Measurements from ENCODE around the gene TGFBR3.
A peak's percentile ranks its signal among the peaks of the same experiment; 100 is the strongest.
"Not testable (repeated sequence)": the region's sequence is repeated elsewhere in the genome, so short reads cannot be mapped to it uniquely, and the experiment has no call there.

Gene TGFBR3

GRCh38 chr1:91682882-91683597 is 202.9 kb downstream of the TGFBR3 start:
- H3K36me3 Mint-ChIP-seq (ENCODE audit: low read depth) = peaks cover 9% of the 10 kb centered on the region
- H3K27me3 Mint-ChIP-seq = no peaks in the 10 kb centered on the region
- no peak overlapping the region for H3K4me3 Mint-ChIP-seq
- peaks cover 28% of the 10 kb centered on the region for H3K4me1 Mint-ChIP-seq (ENCODE audit: low read depth)
- H3K9me3 Mint-ChIP-seq = no peaks in the 10 kb centered on the region
- H3K27ac Mint-ChIP-seq = no peak overlapping the region

GRCh38 chr1:91680556-91681155 is 205.3 kb downstream of the TGFBR3 start:
- Mint-ChIP-seq H3K36me3 (ENCODE audit: low read depth) (no peaks in the 10 kb centered on the region), H3K4me1 (ENCODE audit: low read depth) (peaks cover 18% of the 10 kb centered on the region), H3K27me3 (no peaks in the 10 kb centered on the region), H3K27ac (no peak overlapping the region), H3K9me3 (no peaks in the 10 kb centered on the region), H3K4me3 (no peak overlapping the region)

GRCh38 chr1:91679446-91679845 is 206.5 kb downstream of the TGFBR3 start:
- H3K4me1 Mint-ChIP-seq (ENCODE audit: low read depth) = peaks cover 8% of the 10 kb centered on the region
- no peaks in the 10 kb centered on the region for H3K27me3 Mint-ChIP-seq
- H3K9me3 Mint-ChIP-seq = no peaks in the 10 kb centered on the region
- H3K4me3 Mint-ChIP-seq = no peak overlapping the region
- no peaks in the 10 kb centered on the region for H3K36me3 Mint-ChIP-seq (ENCODE audit: low read depth)
- no peak overlapping the region for H3K27ac Mint-ChIP-seq

GRCh38 chr1:91676030-91676429 is 209.9 kb downstream of the TGFBR3 start:
- no peak overlapping the region for H3K4me3 Mint-ChIP-seq
- peaks cover 7% of the 10 kb centered on the region for H3K9me3 Mint-ChIP-seq
- H3K27me3 Mint-ChIP-seq = no peaks in the 10 kb centered on the region
- H3K27ac Mint-ChIP-seq = no peak overlapping the region
- peaks cover 29% of the 10 kb centered on the region for H3K4me1 Mint-ChIP-seq (ENCODE audit: low read depth)
- no peaks in the 10 kb centered on the region for H3K36me3 Mint-ChIP-seq (ENCODE audit: low read depth)

- Mint-ChIP-seq H3K27me3 (no peaks in the 10 kb centered on the region), H3K36me3 (ENCODE audit: low read depth) (no peaks in the 10 kb centered on the region), H3K9me3 (peaks cover 7% of the 10 kb centered on the region), H3K4me1 (ENCODE audit: low read depth) (peaks cover 29% of the 10 kb centered on the region), H3K4me3 (no peak overlapping the region), H3K27ac (peak overlapping the region; percentile 92)
Measured at GRCh38 chr1:91674107-91674506, 211.8 kb downstream of the TGFBR3 start.

GRCh38 chr1:91673613-91674012 is 212.3 kb downstream of the TGFBR3 start:
- H3K4me3 Mint-ChIP-seq = no peak overlapping the region
- H3K36me3 Mint-ChIP-seq (ENCODE audit: low read depth) = no peaks in the 10 kb centered on the region
- peaks cover 7% of the 10 kb centered on the region for H3K9me3 Mint-ChIP-seq
- peak overlapping the region; percentile 92 for H3K27ac Mint-ChIP-seq
- peaks cover 29% of the 10 kb centered on the region for H3K4me1 Mint-ChIP-seq (ENCODE audit: low read depth)
- H3K27me3 Mint-ChIP-seq = no peaks in the 10 kb centered on the region

- Mint-ChIP-seq H3K36me3 (ENCODE audit: low read depth) (no peaks in the 10 kb centered on the region), H3K4me3 (no peak overlapping the region), H3K27ac (peak overlapping the region; percentile 92), H3K9me3 (peaks cover 7% of the 10 kb centered on the region), H3K27me3 (no peaks in the 10 kb centered on the region), H3K4me1 (ENCODE audit: low read depth) (peaks cover 29% of the 10 kb centered on the region)
Measured at GRCh38 chr1:91672601-91673161, 213.3 kb downstream of the TGFBR3 start.

GRCh38 chr1:91670781-91671180 is 215.2 kb downstream of the TGFBR3 start:
- no peaks in the 10 kb centered on the region for H3K36me3 Mint-ChIP-seq (ENCODE audit: low read depth)
- H3K4me1 Mint-ChIP-seq (ENCODE audit: low read depth) = peaks cover 29% of the 10 kb centered on the region
- H3K27ac Mint-ChIP-seq = no peak overlapping the region
- H3K4me3 Mint-ChIP-seq = no peak overlapping the region
- peaks cover 7% of the 10 kb centered on the region for H3K9me3 Mint-ChIP-seq
- no peaks in the 10 kb centered on the region for H3K27me3 Mint-ChIP-seq

- H3K36me3 Mint-ChIP-seq (ENCODE audit: low read depth) = no peaks in the 10 kb centered on the region
- peaks cover 29% of the 10 kb centered on the region for H3K4me1 Mint-ChIP-seq (ENCODE audit: low read depth)
- H3K27ac Mint-ChIP-seq = no peak overlapping the region
- H3K9me3 Mint-ChIP-seq = peaks cover 7% of the 10 kb centered on the region
- no peaks in the 10 kb centered on the region for H3K27me3 Mint-ChIP-seq
- no peak overlapping the region for H3K4me3 Mint-ChIP-seq
Measured at GRCh38 chr1:91669584-91670350, 216.2 kb downstream of the TGFBR3 start.

GRCh38 chr1:91666651-91667050 is 219.3 kb downstream of the TGFBR3 start:
- H3K27ac Mint-ChIP-seq; H3K9me3 Mint-ChIP-seq; H3K4me1 Mint-ChIP-seq (ENCODE audit: low read depth); H3K4me3 Mint-ChIP-seq; H3K27me3 Mint-ChIP-seq; H3K36me3 Mint-ChIP-seq (ENCODE audit: low read depth): not testable (repeated sequence)

GRCh38 chr1:91661121-91661520 is 224.8 kb downstream of the TGFBR3 start:
- no peaks in the 10 kb centered on the region for H3K4me1 Mint-ChIP-seq (ENCODE audit: low read depth)
- H3K27me3 Mint-ChIP-seq = no peaks in the 10 kb centered on the region
- H3K4me3 Mint-ChIP-seq = no peak overlapping the region
- H3K9me3 Mint-ChIP-seq = peaks cover 12% of the 10 kb centered on the region
- no peak overlapping the region for H3K27ac Mint-ChIP-seq
- no peaks in the 10 kb centered on the region for H3K36me3 Mint-ChIP-seq (ENCODE audit: low read depth)

- no peak overlapping the region for H3K27ac Mint-ChIP-seq
- peaks cover 12% of the 10 kb centered on the region for H3K9me3 Mint-ChIP-seq
- H3K27me3 Mint-ChIP-seq = no peaks in the 10 kb centered on the region
- H3K36me3 Mint-ChIP-seq (ENCODE audit: low read depth) = no peaks in the 10 kb centered on the region
- H3K4me3 Mint-ChIP-seq = no peak overlapping the region
- no peaks in the 10 kb centered on the region for H3K4me1 Mint-ChIP-seq (ENCODE audit: low read depth)
Measured at GRCh38 chr1:91660708-91661107, 225.2 kb downstream of the TGFBR3 start.

GRCh38 chr1:91655912-91656449 is 230.0 kb downstream of the TGFBR3 start:
- Mint-ChIP-seq H3K4me3 (no peak overlapping the region), H3K36me3 (ENCODE audit: low read depth) (no peaks in the 10 kb centered on the region), H3K9me3 (peaks cover 16% of the 10 kb centered on the region), H3K4me1 (ENCODE audit: low read depth) (no peaks in the 10 kb centered on the region), H3K27me3 (no peaks in the 10 kb centered on the region), H3K27ac (no peak overlapping the region)

GRCh38 chr1:91653183-91653582 is 232.8 kb downstream of the TGFBR3 start:
- Mint-ChIP-seq H3K4me3 (no peak overlapping the region), H3K4me1 (ENCODE audit: low read depth) (no peaks in the 10 kb centered on the region), H3K9me3 (peaks cover 7% of the 10 kb centered on the region), H3K27me3 (no peaks in the 10 kb centered on the region), H3K27ac (no peak overlapping the region), H3K36me3 (ENCODE audit: low read depth) (no peaks in the 10 kb centered on the region)

GRCh38 chr1:91651661-91652071 is 234.3 kb downstream of the TGFBR3 start:
- no peak overlapping the region for H3K27ac Mint-ChIP-seq
- H3K36me3 Mint-ChIP-seq (ENCODE audit: low read depth) = no peaks in the 10 kb centered on the region
- peaks cover 1% of the 10 kb centered on the region for H3K4me1 Mint-ChIP-seq (ENCODE audit: low read depth)
- H3K9me3 Mint-ChIP-seq = peaks cover 3% of the 10 kb centered on the region
- H3K27me3 Mint-ChIP-seq = no peaks in the 10 kb centered on the region
- H3K4me3 Mint-ChIP-seq = no peak overlapping the region

All from stimulated activated naive CD8-positive, alpha-beta T cell treated with anti-CD3 and anti-CD28 coated beads, Interleukin-15, Interleukin-2, amounts not matched to agents 100 ng/mL and 50 ng/mL, for 24 hours (primary cell).